Activated T-cell treated with anti-CD3 and anti-CD28 coated beads, Interleukin-2, amount 50 U/mL, for 24 hours (primary cell): ENCODE measurements around the gene MROH2A.
A peak's percentile ranks its signal among the peaks of the same experiment; 100 is the strongest.
"Not testable (repeated sequence)": the region's sequence is repeated elsewhere in the genome, so short reads cannot be mapped to it uniquely, and the experiment has no call there.

Experiments
- DNase-seq: peaks from one replicate; pipeline ENCODE4 v3.0.0-alpha.2; 2020
- H3K27ac Mint-ChIP-seq: 2 replicates; pipeline ENCODE4 v1.8.0; 2020; ENCODE audit warnings: mild to moderate bottlenecking, mixed read lengths
- H3K27me3 Mint-ChIP-seq: 2 replicates; pipeline ENCODE4 v1.8.0; 2020; ENCODE audit warnings: mixed read lengths
- H3K36me3 Mint-ChIP-seq: 2 replicates; pipeline ENCODE4 v1.8.0; 2020; ENCODE audit warnings: low read depth, mixed read lengths
- H3K4me1 Mint-ChIP-seq: 2 replicates; pipeline ENCODE4 v1.8.0; 2020; ENCODE audit warnings: low read depth, mixed read lengths
- H3K4me3 Mint-ChIP-seq: 2 replicates; pipeline ENCODE4 v1.8.0; 2020; ENCODE audit warnings: mild to moderate bottlenecking, moderate library complexity, mixed read lengths
- H3K9me3 Mint-ChIP-seq: 2 replicates; pipeline ENCODE4 v1.8.0; 2020; ENCODE audit warnings: mixed read lengths

The MROH2A gene

DNA sequence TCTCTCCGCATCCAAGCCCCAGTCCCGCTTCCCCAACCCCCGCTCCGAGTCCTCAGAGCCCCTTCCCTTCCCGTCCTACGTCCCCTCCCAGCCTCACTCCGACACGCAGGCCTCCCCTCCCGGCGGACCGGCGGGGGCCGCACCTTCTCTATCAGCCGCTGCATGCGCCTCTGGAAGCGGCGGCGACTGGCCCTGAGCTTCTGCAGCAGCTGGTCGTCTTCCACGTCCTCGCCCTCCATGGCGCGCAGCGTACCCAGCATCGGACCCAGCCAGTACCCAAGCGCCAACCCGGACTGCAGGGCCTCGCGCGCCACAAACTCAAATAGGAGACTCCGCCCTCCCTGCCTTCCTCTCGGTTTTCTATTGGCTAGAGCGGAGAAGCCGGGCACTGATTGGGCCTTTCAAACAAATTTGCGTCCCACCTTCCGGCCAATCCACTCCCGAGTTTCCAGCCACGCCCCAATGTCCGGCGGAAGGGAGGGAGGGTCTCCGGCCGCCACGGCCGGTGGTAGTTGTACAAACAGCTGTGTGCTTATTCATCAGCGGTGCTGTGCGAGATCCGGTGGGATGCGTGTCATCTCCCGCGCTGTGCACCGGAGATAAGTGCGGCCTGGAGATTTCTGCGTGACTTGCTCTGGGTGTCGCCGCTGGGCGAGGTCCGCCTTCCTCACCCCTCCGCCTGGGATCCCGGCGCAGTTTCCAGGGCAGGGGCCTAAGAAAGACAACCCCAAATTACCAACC is 76.3 kb downstream of the MROH2A start, which contains the start of gene HJURP:
Gene HJURP, minus strand, starts transcription at position 295 of the 741 bp plus-strand sequence. Its CDS starts 35 bp downstream, at position 260.
- DNase-seq = peak; percentile 90
- Mint-ChIP-seq H3K9me3 (no peaks in the 10 kb centered on the region), H3K27me3 (peaks cover 13% of the 10 kb centered on the region), H3K4me1 (peaks cover 36% of the 10 kb centered on the region), H3K4me3 (peak within 1 kb of the TSS; percentile 96), H3K36me3 (peaks cover 50% of the 10 kb centered on the region), H3K27ac (peak within 1 kb of the TSS; percentile 97)

DNA sequence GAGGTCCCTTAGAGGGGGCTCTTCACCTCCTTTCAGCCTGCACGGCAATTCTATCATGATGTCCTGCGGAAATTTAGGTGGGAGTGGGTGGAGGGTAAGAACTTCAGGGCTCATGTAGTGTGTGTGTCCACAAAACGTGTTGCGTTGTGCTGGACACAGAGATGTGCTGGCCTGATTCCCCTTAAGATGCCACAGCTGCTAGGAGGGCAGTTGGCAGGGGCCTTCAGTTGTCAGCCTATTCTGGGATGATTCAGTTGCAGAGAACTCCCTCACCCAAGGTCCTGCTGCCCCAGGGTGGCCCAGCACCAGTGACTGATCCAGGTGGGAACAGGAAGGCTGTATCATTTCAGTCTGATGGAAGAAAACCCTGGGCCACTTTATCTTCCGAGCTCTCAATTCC is 77.2 kb downstream of the MROH2A start:
- H3K36me3 Mint-ChIP-seq = peaks cover 41% of the 10 kb centered on the region
- H3K4me3 Mint-ChIP-seq = peak overlapping the region; percentile 96
- no peaks in the 10 kb centered on the region for H3K9me3 Mint-ChIP-seq
- H3K27me3 Mint-ChIP-seq = peaks cover 13% of the 10 kb centered on the region
- H3K27ac Mint-ChIP-seq = peak overlapping the region; percentile 45
- no peak for DNase-seq
- H3K4me1 Mint-ChIP-seq = peaks cover 36% of the 10 kb centered on the region

GRCh38 chr2:233856184-233856583 is 78.1 kb downstream of the MROH2A start:
- Mint-ChIP-seq H3K27me3 (peaks cover 13% of the 10 kb centered on the region), H3K4me3 (no peak overlapping the region), H3K9me3 (no peaks in the 10 kb centered on the region), H3K27ac (no peak overlapping the region), H3K36me3 (peaks cover 32% of the 10 kb centered on the region), H3K4me1 (peaks cover 36% of the 10 kb centered on the region)
- no peak for DNase-seq

DNA sequence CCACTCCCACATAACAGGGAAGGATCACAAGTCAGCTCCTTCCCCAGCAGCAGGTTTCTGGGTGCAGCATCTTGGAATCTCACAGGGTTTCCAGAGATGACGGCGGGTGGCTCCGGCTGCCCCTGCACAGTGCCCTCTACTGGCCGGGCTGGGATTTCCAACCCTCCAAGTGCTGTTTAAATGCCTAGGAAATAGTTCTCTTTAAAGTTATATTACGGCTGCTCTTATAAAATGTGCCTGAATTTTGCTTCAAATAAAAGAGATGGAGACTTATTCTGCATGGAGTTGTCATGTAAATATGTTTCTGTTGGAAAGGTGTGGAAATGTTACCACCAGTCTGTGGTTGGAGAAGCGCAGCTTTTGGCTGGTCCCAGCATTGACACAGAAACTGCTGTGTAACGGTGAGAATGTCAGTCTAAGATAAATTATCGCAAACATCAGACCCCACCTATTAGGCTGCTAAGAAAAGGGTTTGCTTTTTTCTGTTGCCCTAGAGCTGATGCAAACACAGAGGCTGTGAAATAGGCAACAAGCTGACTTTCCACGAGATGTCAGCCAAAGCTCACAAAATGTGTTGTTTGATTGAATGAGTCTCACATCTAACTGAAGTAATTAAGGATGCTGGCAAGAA is 79.5 kb downstream of the MROH2A start:
- Mint-ChIP-seq H3K27me3 (peaks cover 9% of the 10 kb centered on the region), H3K4me3 (no peak overlapping the region), H3K27ac (no peak overlapping the region)

DNA sequence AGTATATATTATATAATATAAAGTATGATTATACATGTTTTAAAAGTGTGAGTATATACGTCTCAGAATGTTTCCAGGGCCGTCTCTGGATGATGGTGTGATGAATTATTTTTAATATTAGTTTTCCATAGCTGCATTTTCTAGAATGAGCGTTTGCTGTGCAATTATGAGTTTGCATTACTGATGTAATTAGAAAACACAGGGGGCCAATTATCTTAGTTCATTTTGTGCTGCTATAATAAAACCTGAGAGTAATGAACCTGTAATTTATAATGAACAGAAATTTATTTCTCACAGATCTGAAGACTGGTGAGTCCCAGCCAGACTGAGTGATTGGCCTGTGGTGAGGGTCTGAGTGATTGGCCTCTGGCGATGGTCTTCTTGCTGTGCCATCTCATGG is 80.2 kb downstream of the MROH2A start:
- Mint-ChIP-seq H3K27me3 (peaks cover 4% of the 10 kb centered on the region), H3K9me3 (no peaks in the 10 kb centered on the region), H3K36me3 (peaks cover 13% of the 10 kb centered on the region), H3K4me3 (no peak overlapping the region), H3K27ac (no peak overlapping the region), H3K4me1 (peaks cover 21% of the 10 kb centered on the region)
- no peak for DNase-seq

More for the DNA sequence above, 79.5 kb downstream of the MROH2A start:
- peak; percentile 74 for DNase-seq
- Mint-ChIP-seq H3K4me1 (peaks cover 27% of the 10 kb centered on the region), H3K36me3 (peaks cover 18% of the 10 kb centered on the region), H3K9me3 (no peaks in the 10 kb centered on the region)

GRCh38 chr2:233862261-233862768 is 84.2 kb downstream of the MROH2A start:
- peaks cover 4% of the 10 kb centered on the region for H3K9me3 Mint-ChIP-seq
- H3K4me1 Mint-ChIP-seq = peaks cover 13% of the 10 kb centered on the region
- H3K27me3 Mint-ChIP-seq = no peaks in the 10 kb centered on the region
- peaks cover 24% of the 10 kb centered on the region for H3K36me3 Mint-ChIP-seq
- H3K27ac Mint-ChIP-seq = no peak overlapping the region
- DNase-seq = no peak
- H3K4me3 Mint-ChIP-seq = no peak overlapping the region

DNA sequence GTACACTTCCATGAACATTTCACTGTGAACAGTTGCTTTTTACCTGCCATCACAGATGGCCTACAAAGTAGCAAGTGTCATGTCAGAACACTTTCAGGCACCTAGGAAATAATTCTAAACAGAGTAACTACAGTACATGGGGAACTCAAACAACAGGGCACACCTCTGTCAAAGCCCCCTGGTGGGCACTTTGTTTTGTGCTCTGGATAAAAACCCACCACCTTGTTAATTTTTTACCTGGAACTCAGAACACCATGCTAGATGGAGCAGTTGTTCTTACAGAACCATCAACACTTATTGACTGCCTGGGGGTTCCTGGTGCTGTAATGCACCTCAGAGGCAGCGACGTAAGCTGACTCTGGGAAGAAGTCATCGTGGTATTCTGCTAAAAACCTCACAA is 87.7 kb downstream of the MROH2A start:
- Mint-ChIP-seq H3K4me1 (peaks cover 16% of the 10 kb centered on the region), H3K4me3 (no peak overlapping the region), H3K9me3 (peaks cover 14% of the 10 kb centered on the region), H3K36me3 (peaks cover 32% of the 10 kb centered on the region), H3K27ac (no peak overlapping the region), H3K27me3 (peaks cover 9% of the 10 kb centered on the region)
- DNase-seq = no peak

- Mint-ChIP-seq H3K27me3 (peaks cover 15% of the 10 kb centered on the region), H3K4me3 (no peak overlapping the region), H3K4me1 (peaks cover 16% of the 10 kb centered on the region), H3K9me3 (peaks cover 14% of the 10 kb centered on the region), H3K27ac (no peak overlapping the region), H3K36me3 (peaks cover 32% of the 10 kb centered on the region)
- DNase-seq = no peak
Measured at GRCh38 chr2:233866479-233866878, 88.3 kb downstream of the MROH2A start.

GRCh38 chr2:233867993-233868532 is 89.9 kb downstream of the MROH2A start, which contains the start of gene MSL3B:
TSS of gene MSL3B (minus strand) at chr2:233868386.
- Mint-ChIP-seq H3K4me1 (peaks cover 16% of the 10 kb centered on the region), H3K4me3 (peak within 1 kb of the TSS; percentile 79), H3K27ac (peak within 1 kb of the TSS; percentile 81), H3K27me3 (peaks cover 27% of the 10 kb centered on the region), H3K9me3 (peaks cover 14% of the 10 kb centered on the region), H3K36me3 (peaks cover 30% of the 10 kb centered on the region)
- peak; percentile 75 for DNase-seq

DNA sequence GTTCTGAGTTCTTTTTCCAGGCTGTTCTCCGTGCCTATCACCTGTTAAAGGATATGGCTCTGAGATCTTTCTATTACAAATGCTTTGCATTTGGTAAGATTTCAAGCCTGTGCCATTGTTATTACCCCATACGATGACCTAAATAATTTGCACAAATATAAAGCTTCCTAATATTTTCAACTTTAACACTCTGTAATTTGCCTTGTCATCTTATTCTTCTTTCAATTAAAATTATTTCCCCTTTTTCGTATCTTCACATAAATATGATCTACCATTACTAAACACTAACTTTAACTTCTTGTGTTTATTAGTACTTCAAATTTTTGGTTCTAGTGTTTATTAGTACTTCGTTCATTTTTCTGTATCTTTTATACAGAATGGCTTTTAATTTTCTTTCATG is 93.3 kb downstream of the MROH2A start:
- H3K9me3 Mint-ChIP-seq = peaks cover 18% of the 10 kb centered on the region
- H3K27me3 Mint-ChIP-seq = peaks cover 48% of the 10 kb centered on the region
- H3K36me3 Mint-ChIP-seq = peaks cover 17% of the 10 kb centered on the region
- no peak overlapping the region for H3K27ac Mint-ChIP-seq
- no peak for DNase-seq
- no peak overlapping the region for H3K4me3 Mint-ChIP-seq
- H3K4me1 Mint-ChIP-seq = peaks cover 11% of the 10 kb centered on the region

DNA sequence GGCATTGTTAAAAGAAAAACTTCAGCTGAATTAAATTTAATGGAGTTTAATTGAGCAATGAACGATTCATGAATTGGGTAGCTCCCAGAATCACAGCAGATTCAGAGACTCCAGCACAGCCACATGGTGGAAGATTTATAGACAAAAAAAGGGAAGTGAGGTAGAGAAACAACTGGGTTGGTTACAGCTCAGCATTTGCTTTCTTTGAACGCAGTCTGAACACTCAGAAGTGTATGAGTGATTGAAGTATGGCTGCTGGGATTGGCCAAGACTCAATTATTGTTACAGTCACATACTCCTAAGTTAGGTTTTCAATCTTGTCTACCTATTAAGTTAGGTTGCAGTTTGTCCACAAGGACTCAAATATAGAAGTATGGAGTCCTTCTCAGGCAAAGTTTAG is 94.0 kb downstream of the MROH2A start:
- H3K27ac Mint-ChIP-seq, H3K4me1 Mint-ChIP-seq: not testable (repeated sequence)
- H3K27me3 Mint-ChIP-seq = peaks cover 49% of the 10 kb centered on the region

GRCh38 chr2:233882353-233882752 is 104.2 kb downstream of the MROH2A start:
- Mint-ChIP-seq H3K4me1 (no peaks in the 10 kb centered on the region), H3K27me3 (peaks cover 41% of the 10 kb centered on the region), H3K36me3 (no peaks in the 10 kb centered on the region), H3K9me3 (peaks cover 28% of the 10 kb centered on the region), H3K4me3 (no peak overlapping the region), H3K27ac (no peak overlapping the region)
- DNase-seq = no peak

More for the DNA sequence above, 94.0 kb downstream of the MROH2A start:
- Mint-ChIP-seq H3K36me3 (peaks cover 10% of the 10 kb centered on the region), H3K9me3 (peaks cover 19% of the 10 kb centered on the region)
- DNase-seq, H3K4me3 Mint-ChIP-seq: not testable (repeated sequence)
